Measurements from ENCODE around the gene MRPL9.

GRCh38 chr1:151741516-151741915, 21.8 kb downstream of the MRPL9 start:
- TF ChIP-seq, protein P1, sequence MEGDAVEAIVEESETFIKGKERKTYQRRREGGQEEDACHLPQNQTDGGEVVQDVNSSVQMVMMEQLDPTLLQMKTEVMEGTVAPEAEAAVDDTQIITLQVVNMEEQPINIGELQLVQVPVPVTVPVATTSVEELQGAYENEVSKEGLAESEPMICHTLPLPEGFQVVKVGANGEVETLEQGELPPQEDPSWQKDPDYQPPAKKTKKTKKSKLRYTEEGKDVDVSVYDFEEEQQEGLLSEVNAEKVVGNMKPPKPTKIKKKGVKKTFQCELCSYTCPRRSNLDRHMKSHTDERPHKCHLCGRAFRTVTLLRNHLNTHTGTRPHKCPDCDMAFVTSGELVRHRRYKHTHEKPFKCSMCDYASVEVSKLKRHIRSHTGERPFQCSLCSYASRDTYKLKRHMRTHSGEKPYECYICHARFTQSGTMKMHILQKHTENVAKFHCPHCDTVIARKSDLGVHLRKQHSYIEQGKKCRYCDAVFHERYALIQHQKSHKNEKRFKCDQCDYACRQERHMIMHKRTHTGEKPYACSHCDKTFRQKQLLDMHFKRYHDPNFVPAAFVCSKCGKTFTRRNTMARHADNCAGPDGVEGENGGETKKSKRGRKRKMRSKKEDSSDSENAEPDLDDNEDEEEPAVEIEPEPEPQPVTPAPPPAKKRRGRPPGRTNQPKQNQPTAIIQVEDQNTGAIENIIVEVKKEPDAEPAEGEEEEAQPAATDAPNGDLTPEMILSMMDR (IDR thresholded peaks at IDR 0.05; ENCODE audit: low read depth, low read length) = no peak
- TF ChIP-seq EZH2phosphoT487 (IDR thresholded peaks at IDR 0.05; ENCODE audit: low read depth) = no peak
